Cardiac septum (tissue), 1 donor: ENCODE data around the gene ZNF618. TPM values are rescaled to one million over a fixed set of nuclear protein-coding genes. Genes with fewer than 3 reads are reported as not detected.

ENCODE experiments used
- DNase-seq: peaks from one replicate; pipeline ENCODE4 v3.0.0-alpha.2; 2020; ENCODE audit warnings: low spot score
- intact Hi-C: fragments of 100-400 bp; cut with DNase I; formaldehyde crosslinking; loops from one replicate; pipeline ENCODE4 v1.14.0; 2022
- total RNA-seq: library from RNA; stranded (reverse); fragmentation: NEBNext Ultra II Directional; extraction: Animal tissue kit (Norgen Biotek cat#: 25700); gene quantifications from one replicate; pipeline ENCODE4 v1.2.1, GENCODE V29; 2021
- donor health status: DM: no; HTN: no; CAD: no.

The ZNF618 gene
- total RNA-seq, 1 donor from 2014 or later: 1.7 TPM

DNA sequence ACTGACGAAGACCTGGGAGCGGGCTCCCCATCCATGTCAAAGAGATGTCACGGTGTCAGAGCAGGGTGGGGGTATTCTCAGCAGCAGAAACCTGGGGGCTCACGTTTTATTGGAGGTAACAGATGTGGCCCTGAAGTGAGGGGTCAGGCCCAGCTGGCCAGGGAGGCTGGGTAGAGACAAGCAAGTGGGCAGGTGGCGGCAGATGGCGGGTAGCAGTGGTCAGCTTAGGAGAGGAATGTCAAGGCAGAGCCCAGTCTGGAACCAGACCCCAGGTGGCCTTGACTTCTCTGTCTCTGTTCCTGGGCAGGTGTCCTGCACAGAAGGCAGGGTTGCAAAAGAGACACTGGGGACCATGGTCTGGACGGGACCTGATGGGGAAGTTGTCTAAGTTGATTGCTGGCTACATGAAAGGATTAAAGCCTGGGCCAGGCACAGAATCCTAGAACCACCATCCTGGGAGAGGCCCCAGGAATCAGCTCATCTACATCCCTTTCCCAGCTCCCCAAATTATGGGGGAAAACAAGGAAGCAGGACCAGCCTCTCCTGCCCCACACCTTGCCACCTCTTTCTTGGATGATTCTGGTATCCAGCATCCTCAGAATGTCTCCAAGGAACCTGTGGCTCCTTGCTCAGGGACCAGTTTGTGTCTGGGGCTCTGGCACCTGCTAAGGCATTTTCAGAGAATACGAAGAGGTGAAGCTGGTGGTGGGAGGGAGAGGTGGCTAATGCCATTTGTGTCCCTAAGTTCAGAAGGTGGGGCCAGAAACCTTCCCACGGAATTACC lies 129.5 kb downstream of the ZNF618 start:
- peak; percentile 46 for DNase-seq
- intact Hi-C loops: no loop called here

DNA sequence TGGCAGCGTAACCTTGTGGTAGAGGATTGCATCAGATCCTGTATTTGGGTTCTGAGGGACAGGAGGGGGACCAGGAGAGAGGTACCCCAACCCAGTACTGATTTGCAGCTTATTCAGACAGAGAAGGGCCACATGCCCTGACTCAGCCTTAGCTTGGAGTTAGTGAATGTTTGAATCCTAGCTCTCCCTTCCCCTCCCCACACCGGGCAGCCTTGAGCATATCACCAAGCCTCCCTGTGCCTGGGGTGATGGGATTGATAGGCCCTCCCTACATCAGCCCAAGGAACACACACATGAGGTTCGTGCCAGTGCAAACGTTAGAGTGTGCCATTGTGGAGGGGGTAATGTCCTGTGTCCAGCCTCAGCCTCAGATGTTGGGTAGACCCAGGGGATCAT lies 130.0 kb downstream of the ZNF618 start:
- peak; percentile 33 for DNase-seq
- intact Hi-C loops: no loop called here

DNA sequence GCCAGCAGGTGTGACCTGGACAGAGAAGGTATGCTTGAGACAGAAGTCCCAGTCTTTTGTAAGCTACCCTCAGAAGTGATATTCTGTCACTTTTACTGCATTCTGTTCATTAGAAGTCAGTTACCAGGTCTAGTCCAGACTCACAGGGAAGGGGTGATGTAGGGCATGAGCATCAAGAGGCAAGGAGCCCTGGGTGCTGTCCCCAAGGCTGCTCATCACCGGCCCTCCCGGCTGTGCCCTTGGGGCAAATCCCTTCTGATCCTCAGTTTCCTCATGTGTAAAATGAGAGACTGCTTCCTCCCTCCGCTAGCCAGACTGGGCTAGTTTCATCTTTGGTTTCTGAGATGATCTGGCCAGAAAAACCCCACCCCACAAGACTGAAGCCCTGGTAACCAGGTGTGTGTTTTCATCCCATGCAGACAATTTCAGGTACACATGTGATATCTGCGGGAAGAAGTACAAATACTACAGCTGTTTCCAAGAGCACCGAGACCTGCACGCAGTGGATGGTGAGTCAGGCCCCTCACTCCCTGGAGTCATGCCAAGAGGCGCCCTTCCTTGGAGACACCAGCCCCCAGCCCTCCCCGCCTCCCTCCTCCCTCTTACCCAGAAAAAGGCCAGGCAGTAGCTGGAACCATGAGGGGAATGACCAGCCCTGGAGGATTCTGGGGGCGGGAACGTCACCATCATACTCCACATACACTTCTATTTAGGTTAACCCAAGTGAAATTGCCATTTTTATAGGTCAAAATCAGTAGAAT lies 131.0 kb downstream of the ZNF618 start:
- DNase-seq: peak; percentile 53
- intact Hi-C loops: no loop called here

DNA sequence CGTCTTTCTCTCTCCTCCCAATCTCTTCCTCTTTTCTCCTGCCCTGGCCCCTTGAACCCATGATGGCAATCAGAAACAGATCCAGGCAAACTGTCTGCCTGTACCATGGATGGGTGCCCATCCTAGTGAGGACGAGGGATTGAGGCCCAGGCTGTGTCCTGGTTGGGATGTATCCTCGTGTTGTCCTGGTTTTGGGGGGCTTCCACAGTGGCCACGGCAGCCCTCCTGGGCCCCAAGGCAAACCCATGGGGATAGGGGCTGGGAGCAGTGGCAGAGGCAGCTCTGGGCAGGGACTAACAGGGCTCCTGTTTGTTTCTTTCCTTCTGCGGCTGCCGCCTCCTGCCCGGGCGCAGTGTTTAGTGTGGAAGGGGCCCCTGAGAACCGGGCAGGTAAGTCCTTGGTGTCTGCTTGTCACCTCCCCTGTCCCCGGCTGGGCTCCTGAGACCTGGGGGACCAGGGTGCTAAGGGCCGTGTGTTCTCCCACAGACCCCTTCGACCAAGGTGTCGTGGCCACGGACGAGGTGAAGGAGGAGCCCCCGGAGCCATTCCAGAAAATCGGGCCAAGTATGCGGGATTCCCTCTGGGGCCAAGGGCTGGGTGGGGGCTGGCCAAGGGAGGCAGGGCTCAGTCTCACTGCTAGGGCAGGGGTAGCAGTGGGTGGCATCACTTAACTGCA lies 132.0 kb downstream of the ZNF618 start:
- intact Hi-C loops: no loop called here
- DNase-seq: peak; percentile 70

DNA sequence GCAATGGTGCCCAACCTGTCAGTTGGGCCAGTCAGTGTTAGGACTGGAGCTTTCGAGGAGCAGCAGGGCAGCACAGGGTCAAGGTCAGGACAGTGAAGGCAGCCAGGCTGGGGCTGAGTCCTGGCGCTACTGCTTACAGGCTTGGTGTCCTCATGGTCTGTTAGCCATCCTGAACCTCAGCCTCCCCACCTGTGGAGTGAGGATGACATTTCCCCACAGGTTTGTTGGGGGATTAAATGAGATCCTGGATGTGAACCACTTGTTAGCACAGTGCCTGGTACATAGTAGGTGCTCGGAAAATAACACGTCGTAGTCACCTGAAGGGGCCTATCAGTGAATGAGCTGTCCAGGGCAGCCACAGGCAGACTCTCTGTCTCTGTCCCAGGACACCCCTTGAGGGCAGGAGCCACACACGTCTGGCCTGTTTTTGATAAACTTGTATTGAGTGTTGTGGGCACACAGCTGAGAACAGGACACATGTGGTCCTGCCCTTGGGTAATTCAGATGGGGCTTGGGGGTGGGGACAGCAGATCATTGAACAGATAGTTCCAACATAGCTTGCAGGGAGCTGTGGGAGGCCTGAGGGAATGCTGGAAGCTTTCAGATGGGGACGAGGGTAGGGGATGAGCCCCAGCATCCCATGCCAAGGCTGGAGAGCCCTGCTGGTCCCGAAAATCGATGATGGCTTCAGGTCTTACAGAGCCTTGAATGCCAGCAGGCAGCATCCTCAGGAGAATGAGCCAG lies 132.7 kb downstream of the ZNF618 start:
- intact Hi-C loops: no loop called here
- DNase-seq: peak; percentile 62

DNA sequence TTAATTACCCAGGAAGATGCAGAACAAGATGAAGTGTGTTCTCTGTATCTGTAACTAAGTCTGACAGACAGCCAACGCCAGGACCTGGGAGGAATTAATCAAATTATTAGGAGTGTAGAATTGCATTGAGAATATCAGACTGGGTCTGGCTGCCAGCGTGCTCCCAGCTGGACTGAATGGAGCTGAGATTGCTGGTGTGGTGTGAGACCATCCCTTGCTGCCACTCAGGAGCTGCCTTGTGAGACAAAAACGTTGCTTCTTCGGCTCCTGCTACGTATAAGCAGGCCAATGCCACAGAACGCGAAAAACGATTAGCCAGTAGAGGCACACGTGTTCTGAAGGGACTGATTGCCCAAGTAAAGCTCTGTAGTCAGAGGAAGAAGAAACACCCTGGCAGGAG lies 135.2 kb downstream of the ZNF618 start:
- peak; percentile 39 for DNase-seq
- intact Hi-C loops: no loop called here

DNA sequence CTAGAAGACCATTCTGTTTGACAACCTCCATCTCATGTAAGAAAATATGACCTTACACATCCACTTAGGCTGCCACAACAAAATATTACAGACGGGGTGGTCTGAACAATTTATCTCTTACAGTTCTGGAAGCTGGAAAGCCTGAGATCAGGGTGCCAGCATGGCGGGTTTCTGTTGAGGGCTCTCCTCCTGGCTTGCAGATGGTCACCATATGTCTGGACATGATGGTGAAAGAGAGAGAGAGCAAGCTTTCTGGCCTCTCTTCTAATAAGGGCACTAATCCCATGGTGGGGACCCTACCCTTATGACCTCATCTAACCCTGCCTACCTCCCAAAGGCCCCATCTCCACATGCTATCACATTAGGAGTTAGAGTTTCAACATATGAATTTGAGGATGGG lies 136.0 kb downstream of the ZNF618 start:
- DNase-seq: peak; percentile 27
- intact Hi-C loops: no loop called here

DNA sequence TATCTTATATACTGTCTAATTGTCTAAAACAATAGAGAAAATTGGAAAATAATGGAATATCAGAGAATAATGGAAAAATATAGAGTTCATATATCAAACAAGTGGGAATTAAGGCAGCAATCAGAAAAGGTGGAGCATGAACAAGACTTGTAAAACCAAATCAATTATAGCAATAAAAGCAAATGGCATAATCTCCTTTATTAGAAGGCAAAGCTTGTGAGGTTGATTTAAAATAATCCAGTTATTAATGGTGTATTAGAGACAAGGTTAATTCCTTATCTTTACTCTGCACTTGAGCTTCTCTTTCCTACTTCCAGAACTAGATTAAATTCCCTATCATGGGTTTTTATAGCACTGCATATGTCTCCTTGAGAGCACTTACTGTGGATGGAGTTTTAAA lies 137.9 kb downstream of the ZNF618 start:
- intact Hi-C loops: no loop called here

DNA sequence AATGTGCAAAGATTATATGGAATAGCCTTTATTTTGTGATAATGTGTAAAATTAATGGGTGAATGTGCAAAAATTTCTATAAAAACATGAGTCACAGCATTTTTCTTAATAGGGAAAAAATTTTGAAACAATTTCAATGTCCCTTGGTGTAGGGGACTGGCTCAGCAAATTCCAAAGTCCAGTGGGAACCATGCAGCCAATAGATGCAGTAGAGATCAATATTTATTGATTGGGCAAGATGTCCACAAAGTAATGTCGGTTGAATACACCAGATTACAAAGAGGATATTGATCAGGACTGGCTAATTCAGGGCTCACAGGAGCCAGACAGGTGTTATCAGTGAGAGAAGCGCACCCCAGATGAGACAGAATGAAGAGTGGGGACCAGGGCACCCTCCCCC lies 139.5 kb downstream of the ZNF618 start:
- peak; percentile 5 for DNase-seq
- intact Hi-C loops: no loop called here

More for the DNA sequence above, 137.9 kb downstream of the ZNF618 start:
- DNase-seq: no peak

DNA sequence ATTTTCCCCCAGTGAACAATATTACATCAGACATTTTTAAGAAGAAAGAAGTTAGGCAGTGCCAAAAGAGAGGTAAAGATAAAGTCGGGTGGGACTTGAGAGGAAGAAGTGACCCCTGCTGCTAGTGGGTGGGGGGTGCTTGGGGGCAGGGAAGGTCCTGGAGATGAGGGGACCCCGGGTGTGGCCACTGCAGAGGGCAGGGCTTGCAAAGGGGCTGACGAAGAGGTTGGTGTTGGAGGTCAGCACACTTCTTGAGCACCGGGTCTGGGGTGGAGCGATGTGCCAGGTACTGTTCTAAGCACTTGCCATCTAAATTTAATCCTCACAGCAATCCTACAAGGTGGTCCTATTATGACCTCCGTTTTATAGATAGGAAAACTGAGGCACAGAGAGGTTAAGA lies 140.0 kb downstream of the ZNF618 start:
- DNase-seq: peak; percentile 44
- intact Hi-C loops: no loop called here

DNA sequence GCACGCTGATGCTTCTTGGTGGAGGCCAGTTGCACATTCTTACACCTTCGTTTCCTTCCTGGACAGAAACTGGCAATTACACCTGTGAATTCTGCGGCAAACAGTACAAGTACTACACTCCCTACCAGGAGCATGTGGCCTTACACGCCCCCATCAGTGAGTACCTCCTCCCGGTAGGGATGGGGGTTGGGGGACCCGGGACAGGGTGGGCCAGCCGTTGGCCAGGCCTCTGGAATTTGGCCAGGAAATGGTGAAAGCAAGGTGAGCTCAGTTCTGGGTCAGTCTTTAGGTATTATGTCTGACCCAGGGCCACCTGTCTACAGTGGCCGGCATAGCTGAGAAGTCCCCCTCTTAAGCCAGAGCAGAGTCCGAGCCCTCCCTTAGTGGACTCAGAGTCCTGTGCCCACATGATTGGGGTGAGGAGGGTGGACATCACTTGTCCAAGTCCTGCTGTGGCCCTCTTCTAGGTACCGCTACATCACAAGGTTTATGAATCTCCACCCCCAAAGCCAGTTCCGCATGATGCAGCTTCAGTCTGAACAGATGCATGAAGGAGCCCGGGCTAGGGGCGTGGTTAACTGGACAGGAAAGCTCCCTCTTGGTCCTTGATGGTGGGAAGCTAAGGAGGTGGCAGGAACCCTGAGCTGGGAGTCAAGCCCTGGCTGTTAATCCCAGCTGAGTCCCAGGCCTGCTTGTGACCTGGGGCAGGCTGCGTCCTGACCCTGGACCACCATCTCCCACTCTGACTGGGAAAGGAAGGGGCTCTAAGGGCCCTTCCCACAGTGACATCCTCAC lies 140.7 kb downstream of the ZNF618 start:
- peak; percentile 68 for DNase-seq
- intact Hi-C loops: no loop called here

DNA sequence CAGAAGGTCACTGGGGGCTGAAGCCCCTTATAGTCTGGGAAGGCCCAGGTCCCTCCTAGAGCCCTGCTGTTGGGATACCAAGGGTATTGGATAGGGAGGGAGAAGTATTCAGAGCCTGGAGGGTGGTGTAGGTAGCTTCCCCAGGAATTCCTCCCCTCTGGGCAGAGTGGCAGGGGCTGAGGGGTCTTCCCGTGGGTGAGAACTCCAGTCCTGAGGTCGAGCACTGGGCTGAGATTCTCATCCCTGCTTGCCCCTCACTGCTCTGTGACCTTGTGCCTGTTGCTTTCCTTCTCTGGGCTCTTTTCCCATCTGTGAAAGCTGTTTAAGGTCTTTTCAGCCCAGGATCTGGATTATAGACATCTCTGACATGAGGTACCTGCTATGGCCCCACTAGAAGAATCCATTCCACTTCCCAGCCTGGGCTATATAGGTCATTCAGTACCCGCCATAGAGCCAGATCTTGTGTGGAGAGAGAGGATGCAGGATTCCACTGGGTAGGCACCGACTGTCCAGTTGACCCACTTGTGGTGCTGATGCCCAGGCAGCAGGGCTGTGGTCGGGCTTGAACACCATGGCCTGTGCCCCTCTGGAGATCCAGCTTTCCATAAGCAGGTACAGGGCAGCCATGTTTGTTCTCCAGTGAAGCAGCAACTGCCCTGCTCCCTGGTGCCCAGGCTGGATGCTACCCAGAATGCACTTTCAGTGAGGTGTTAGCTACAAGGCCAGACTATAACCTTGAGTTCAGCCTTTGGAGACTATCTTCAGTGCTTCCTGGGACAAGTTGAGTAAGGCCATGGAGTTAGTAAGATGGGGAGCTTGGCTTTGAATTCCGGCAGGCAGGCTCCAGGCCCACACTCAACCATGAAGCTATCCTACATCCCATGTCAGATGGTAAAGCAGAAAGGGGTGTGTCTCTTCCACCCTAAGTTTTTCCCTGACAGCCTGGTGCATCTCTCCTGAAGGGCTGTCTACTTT lies 141.9 kb downstream of the ZNF618 start:
- intact Hi-C loops: no loop called here
- peak; percentile 71 for DNase-seq

DNA sequence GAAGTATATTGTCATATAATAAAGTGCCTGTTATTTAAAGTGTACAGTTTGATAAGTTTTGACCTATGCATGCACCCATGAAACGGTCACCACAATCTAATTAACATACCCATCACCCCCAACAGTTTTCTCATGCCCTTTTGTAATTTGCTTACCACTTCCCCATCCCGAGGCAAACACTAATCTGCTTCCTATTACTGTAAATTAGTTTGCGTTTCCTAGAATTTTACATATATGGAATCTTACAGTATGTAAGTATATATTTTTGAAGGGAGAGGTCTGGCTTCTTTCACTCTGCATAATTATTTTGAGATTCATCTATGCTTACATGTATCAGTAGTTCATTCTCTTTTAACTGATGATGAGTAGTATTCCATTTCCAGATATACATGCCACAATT lies 145.5 kb downstream of the ZNF618 start:
- DNase-seq: no peak
- intact Hi-C loops: no loop called here

DNA sequence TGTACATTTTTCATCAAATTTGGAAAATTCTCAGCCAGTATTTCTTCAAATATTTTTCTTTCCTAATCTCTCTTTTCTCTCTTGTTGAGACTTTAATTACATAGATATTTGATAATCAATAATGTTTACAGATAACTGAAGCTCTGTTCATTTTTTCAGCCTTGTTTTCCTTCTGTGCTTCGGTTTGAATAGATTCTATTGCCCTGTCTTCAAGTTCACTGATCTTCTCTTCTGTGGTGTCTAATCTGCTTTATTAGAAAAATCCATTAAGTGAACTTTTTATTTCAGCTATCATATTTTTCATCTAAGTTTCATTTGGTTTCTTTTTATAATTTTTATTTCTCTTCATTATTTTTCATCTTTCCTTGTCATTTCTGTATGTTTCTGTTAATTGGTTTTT lies 147.9 kb downstream of the ZNF618 start:
- intact Hi-C loops: no loop called here
- DNase-seq: no peak

DNA sequence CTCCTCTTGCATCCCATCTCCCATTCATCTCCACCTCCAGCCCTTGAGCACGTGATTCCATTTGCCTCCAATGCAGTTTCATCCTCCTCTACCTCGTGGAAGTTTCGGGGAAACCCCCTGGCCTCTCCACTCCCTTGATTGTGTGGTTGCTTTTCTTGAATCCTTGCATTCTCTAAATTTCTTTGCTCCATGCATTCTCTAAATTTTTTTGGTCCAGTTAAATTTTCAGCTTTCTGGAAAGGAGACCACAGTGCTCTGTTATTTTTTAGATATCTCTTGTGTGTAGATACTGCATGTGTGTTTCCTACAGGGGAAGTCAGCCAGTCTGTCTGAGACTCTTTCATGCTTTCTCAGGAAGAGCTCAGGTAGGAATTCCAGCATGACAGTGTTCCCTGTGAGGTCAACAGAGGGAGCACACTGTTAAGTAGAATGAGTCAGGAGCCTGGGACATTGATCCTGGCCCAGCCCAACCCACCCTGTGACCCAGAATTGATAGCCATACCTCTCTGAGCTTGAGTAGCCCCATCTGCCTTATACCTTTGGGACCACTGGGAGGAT lies 149.2 kb downstream of the ZNF618 start:
- intact Hi-C loops: no loop called here
- DNase-seq: no peak

DNA sequence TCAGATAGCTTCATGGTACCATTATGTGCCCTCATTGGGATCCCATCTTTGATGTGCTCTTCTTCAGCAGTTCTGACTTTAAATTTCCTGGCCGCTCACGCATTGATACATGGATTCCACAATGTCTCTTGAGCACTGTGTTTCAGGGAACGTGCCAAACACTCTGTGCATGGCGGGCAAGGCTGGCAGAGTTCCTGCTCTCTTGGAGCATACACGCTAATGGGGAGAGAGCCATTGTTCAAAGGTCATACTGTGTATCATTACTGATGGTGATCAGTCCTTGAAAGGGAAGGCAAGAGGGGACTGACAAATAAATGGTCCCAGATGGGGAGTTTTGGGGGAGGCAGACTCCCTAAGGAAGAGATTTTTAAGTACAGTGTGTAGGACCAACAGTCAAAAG lies 149.7 kb downstream of the ZNF618 start:
- no peak for DNase-seq
- intact Hi-C loops: no loop called here

DNA sequence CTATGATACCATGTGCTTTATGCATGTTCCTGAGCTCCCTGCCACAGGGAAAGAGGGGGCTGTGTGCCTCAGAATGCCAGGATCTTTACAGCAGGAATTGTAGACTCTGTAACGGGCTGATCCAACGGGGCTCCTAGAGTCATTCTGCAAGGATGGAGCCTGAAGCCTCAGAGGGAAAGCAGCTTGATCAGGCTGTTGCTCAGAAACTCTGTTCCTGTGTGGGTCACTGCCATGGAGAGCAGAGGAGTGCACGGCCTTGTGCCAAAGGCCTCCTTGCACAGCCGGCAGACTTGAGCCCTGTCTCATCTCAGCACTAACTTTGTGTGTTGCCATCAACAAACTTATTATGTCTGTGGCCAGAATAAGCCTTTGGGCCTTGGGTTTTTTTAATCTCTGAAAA lies 150.2 kb downstream of the ZNF618 start:
- intact Hi-C loops: no loop called here
- DNase-seq: no peak
